Loucy (cell line): ENCODE data around the gene IHH.

Experiments
- H2AFZ ChIP-seq: fragments of 200-600 bp; sonication (generic); 2 replicates; pipeline ENCODE4 v1.6.0; 2016; ENCODE audit warnings: antibody characterized with exemption, mild to moderate bottlenecking, low read length, moderate library complexity
- H3F3A ChIP-seq: fragments of 200-600 bp; 2 replicates; pipeline ENCODE4 v1.6.0; 2016; ENCODE audit warnings: antibody characterized with exemption, low read depth, mild to moderate bottlenecking
- H3K27me3 ChIP-seq: fragments of 200-600 bp; sonication (generic); 2 replicates; pipeline ENCODE4 v1.6.1; 2014; ENCODE audit warnings: low read length, mild to moderate bottlenecking; ENCODE audit not compliant: insufficient read depth, poor library complexity, severe bottlenecking
- H3K36me3 ChIP-seq: fragments of 200-600 bp; sonication (generic); 2 replicates; pipeline ENCODE4 v1.6.1; 2016; ENCODE audit warnings: low read length; ENCODE audit not compliant: insufficient read depth
- H3K4me1 ChIP-seq: fragments of 200-600 bp; sonication (generic); 2 replicates; pipeline ENCODE4 v1.5.1; 2014; ENCODE audit warnings: low read length, mild to moderate bottlenecking; ENCODE audit not compliant: insufficient read depth, poor library complexity, severe bottlenecking
- H3K4me2 ChIP-seq: fragments of 200-600 bp; sonication (generic); 2 replicates; pipeline ENCODE4 v1.6.0; 2014; ENCODE audit warnings: antibody characterized with exemption, low read length, low read depth, mild to moderate bottlenecking; ENCODE audit not compliant: poor library complexity, severe bottlenecking
- H3K4me3 ChIP-seq: fragments of 200-600 bp; sonication (generic); 2 replicates; pipeline ENCODE4 v1.5.1; 2014; ENCODE audit warnings: low read length, mild to moderate bottlenecking, mixed read lengths; ENCODE audit not compliant: poor library complexity, severe bottlenecking
- H3K79me2 ChIP-seq: fragments of 200-600 bp; sonication (generic); 2 replicates; pipeline ENCODE4 v1.6.1; 2014; ENCODE audit warnings: low read length; ENCODE audit not compliant: insufficient read depth
- H3K9ac ChIP-seq: fragments of 200-600 bp; sonication (generic); 2 replicates; pipeline ENCODE4 v1.6.0; 2014; ENCODE audit warnings: mild to moderate bottlenecking, low read depth, low read length, moderate library complexity; ENCODE audit not compliant: poor library complexity, severe bottlenecking
- H3K9me2 ChIP-seq: fragments of 200-600 bp; sonication (generic); replicated peaks from 2 replicates; pipeline ENCODE4 v1.6.1; 2016; ENCODE audit warnings: low read depth, low read length, mixed read lengths
- H3K9me3 ChIP-seq: fragments of 200-600 bp; sonication (generic); 2 replicates; pipeline ENCODE4 v1.6.1; 2014; ENCODE audit warnings: mild to moderate bottlenecking, antibody characterized with exemption, low read length, low read depth; ENCODE audit not compliant: insufficient read depth
- H4K20me1 ChIP-seq: fragments of 200-600 bp; sonication (generic); 2 replicates; pipeline ENCODE4 v1.6.0; 2014; ENCODE audit warnings: antibody characterized with exemption, low read length, mild to moderate bottlenecking; ENCODE audit not compliant: insufficient read depth, poor library complexity, severe bottlenecking
- EZH2phosphoT487 ChIP-seq: fragments of 200-600 bp; IDR thresholded peaks from 2 replicates; pipeline ENCODE4 v1.6.1; 2018; ENCODE audit warnings: antibody characterized with exemption, mild to moderate bottlenecking, moderate library complexity, borderline replicate concordance
- TF ChIP-seq, protein P1 (sequence below): fragments of 200-600 bp; sonication (generic); conservative IDR thresholded peaks from 2 replicates; pipeline ENCODE4 v1.5.1; 2014; ENCODE audit warnings: mild to moderate bottlenecking, antibody characterized with exemption, low read length

The IHH gene

DNA sequence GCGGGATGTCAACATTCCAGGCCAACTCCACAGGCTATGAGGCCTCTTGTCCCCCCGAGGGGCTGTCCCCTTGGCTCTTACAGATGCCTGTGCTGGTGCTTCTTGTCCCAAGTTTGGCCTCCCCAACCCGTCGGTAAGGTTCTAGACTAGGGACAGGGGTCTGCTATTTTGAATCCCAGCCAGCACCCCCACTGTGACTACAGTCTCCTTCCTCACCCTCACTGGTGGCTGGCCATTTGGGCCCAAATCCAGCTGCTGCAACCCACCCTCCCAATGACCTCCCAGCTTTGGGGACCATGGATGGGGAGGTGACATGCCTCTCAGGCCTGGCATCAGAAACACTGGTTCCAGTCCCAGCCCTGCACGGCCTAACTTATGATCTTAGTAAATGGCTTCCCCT, 38.1 kb downstream of the IHH start:
- Histone ChIP-seq H3K4me2 (no peak overlapping the region), H3K27me3 (no peaks in the 10 kb centered on the region), H2AFZ (no peak overlapping the region), H3F3A (no peaks in the 10 kb centered on the region), H3K4me1 (no peaks in the 10 kb centered on the region), H3K9ac (no peak overlapping the region), H3K9me3 (no peaks in the 10 kb centered on the region), H3K4me3 (no peak overlapping the region), H3K9me2 (no peaks in the 10 kb centered on the region), H3K36me3 (no peaks in the 10 kb centered on the region), H4K20me1 (no peaks in the 10 kb centered on the region), H3K79me2 (no peaks in the 10 kb centered on the region)
- TF ChIP-seq, protein P1, sequence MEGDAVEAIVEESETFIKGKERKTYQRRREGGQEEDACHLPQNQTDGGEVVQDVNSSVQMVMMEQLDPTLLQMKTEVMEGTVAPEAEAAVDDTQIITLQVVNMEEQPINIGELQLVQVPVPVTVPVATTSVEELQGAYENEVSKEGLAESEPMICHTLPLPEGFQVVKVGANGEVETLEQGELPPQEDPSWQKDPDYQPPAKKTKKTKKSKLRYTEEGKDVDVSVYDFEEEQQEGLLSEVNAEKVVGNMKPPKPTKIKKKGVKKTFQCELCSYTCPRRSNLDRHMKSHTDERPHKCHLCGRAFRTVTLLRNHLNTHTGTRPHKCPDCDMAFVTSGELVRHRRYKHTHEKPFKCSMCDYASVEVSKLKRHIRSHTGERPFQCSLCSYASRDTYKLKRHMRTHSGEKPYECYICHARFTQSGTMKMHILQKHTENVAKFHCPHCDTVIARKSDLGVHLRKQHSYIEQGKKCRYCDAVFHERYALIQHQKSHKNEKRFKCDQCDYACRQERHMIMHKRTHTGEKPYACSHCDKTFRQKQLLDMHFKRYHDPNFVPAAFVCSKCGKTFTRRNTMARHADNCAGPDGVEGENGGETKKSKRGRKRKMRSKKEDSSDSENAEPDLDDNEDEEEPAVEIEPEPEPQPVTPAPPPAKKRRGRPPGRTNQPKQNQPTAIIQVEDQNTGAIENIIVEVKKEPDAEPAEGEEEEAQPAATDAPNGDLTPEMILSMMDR = no peak
- TF ChIP-seq EZH2phosphoT487 = no peak

DNA sequence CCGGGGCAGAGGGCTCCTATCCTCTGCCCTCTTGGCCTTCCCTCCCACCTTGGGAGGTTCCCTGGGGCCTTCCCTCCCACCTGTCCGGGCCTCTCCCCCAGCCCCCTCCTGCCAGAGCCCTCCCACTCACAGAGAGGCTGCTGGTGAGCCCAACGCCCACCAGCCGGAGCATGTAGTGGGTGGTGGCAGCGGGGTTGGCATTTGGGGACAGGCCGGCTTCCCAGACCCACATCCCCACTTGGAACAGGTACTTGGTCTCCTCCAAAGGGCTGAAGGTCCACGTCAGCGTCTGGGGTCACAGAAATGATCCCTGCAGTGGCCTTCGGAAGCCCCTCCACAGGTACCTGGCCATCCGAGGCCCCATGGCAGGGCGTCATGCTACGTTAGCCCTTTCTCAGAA, 38.7 kb downstream of the IHH start:
- H3K27me3 ChIP-seq = no peaks in the 10 kb centered on the region
- no peak overlapping the region for H3K4me3 ChIP-seq
- H3K9ac ChIP-seq = no peak overlapping the region
- H2AFZ ChIP-seq = no peak overlapping the region
- H3K36me3 ChIP-seq = no peaks in the 10 kb centered on the region
- no peaks in the 10 kb centered on the region for H3K79me2 ChIP-seq
- H3F3A ChIP-seq = no peaks in the 10 kb centered on the region
- no peak overlapping the region for H3K4me2 ChIP-seq
- no peaks in the 10 kb centered on the region for H3K9me3 ChIP-seq
- TF ChIP-seq, protein P1 = no peak
- no peak for TF ChIP-seq EZH2phosphoT487
- H3K4me1 ChIP-seq = no peaks in the 10 kb centered on the region
- H3K9me2 ChIP-seq = no peaks in the 10 kb centered on the region
- no peaks in the 10 kb centered on the region for H4K20me1 ChIP-seq

DNA sequence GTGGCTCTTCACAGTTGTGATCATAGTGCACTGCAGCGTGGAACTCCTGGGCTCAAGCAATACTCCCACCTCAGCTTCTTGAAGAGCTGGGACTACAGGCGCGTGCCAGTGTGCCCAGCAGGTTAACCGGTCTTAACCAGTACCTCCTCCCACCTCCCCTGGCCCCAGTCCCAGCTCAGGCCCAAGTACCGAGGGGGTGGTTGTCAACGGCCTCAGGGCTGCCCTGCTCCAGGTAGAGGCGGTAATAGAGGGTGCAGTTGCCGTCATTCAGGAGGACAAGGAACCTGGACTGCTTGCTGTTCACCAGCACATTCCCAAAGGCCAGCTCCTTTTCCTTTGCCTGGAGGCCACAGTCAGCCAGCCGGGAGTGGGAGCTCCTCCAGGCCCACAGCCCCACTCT, 39.1 kb downstream of the IHH start:
- Histone ChIP-seq H3K9me2 (no peaks in the 10 kb centered on the region), H3K4me3 (no peak overlapping the region), H3K9me3 (no peaks in the 10 kb centered on the region), H2AFZ (no peak overlapping the region), H3K4me2 (no peak overlapping the region), H3K4me1 (no peaks in the 10 kb centered on the region), H4K20me1 (no peaks in the 10 kb centered on the region), H3K9ac (no peak overlapping the region), H3K27me3 (no peaks in the 10 kb centered on the region), H3K79me2 (no peaks in the 10 kb centered on the region), H3F3A (no peaks in the 10 kb centered on the region), H3K36me3 (no peaks in the 10 kb centered on the region)
- TF ChIP-seq EZH2phosphoT487 = no peak
- TF ChIP-seq, protein P1 = no peak
